Measurements from ENCODE around the gene TMEM181. TPM values are rescaled to one million over a fixed set of nuclear protein-coding genes. Genes with fewer than 3 reads are reported as not detected.
"Not testable (repeated sequence)": the region's sequence is repeated elsewhere in the genome, so short reads cannot be mapped to it uniquely, and the experiment has no call there.

TMEM181 gene
- total RNA-seq, 1 donor from 2014 or later = 42.2 TPM

DNA sequence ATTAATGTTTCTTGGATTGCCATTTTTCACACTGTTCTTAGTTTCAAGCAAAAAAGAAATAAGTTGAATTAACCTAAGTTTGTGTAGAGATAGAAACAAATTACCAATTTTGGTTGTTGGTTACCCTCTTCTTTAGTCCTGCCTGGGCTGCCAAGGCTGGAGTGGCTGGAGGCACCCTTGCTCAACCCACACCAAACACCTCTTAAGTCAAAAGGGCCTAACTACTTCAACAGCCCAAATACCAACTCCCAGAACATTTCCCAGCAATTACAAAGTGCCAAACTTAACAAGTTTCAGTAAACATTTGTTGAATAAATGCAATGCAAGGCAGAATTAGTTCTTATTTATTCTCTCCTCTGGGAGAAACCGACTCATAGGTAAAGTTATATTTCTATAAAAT is 38.1 kb upstream of the TMEM181 start:
- peaks cover 7% of the 10 kb centered on the region for H3K9me3 Mint-ChIP-seq (ENCODE audit: low read depth)
- DNase-seq (ENCODE audit: low spot score) = no peak
- peaks cover 18% of the 10 kb centered on the region for H3K36me3 Mint-ChIP-seq (ENCODE audit: low read depth)
- H3K27ac Mint-ChIP-seq (ENCODE audit: unreplicated experiment) = no peak overlapping the region
- TF ChIP-seq, protein P1, sequence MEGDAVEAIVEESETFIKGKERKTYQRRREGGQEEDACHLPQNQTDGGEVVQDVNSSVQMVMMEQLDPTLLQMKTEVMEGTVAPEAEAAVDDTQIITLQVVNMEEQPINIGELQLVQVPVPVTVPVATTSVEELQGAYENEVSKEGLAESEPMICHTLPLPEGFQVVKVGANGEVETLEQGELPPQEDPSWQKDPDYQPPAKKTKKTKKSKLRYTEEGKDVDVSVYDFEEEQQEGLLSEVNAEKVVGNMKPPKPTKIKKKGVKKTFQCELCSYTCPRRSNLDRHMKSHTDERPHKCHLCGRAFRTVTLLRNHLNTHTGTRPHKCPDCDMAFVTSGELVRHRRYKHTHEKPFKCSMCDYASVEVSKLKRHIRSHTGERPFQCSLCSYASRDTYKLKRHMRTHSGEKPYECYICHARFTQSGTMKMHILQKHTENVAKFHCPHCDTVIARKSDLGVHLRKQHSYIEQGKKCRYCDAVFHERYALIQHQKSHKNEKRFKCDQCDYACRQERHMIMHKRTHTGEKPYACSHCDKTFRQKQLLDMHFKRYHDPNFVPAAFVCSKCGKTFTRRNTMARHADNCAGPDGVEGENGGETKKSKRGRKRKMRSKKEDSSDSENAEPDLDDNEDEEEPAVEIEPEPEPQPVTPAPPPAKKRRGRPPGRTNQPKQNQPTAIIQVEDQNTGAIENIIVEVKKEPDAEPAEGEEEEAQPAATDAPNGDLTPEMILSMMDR (IDR thresholded peaks at IDR 0.05) = no peak
- peaks cover 12% of the 10 kb centered on the region for H3K4me1 Mint-ChIP-seq (ENCODE audit: low read depth)
- H3K4me3 Mint-ChIP-seq (ENCODE audit: unreplicated experiment) = no peak overlapping the region
- H3K27me3 Mint-ChIP-seq (ENCODE audit: low read depth) = no peaks in the 10 kb centered on the region

DNA sequence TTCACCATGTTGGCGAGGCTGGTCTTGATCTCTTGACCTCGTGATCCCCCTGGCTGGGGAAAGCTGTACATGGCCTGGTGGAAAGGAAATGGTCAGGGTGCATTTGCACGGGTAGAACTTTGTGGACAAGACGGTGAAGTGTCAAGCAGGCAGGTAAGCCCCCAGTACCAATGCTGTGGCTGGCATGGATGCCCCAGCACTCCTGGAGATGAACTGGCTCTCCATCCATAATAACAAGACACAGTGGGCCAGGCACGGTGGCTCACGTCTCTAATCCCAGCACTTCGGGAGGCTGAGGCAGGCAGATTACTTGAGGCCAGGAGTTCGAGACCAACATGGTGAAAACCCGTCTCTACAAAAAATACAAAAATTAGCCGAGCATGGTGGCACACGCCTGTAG is 37.3 kb upstream of the TMEM181 start:
- Mint-ChIP-seq H3K4me3 (ENCODE audit: unreplicated experiment) (no peak overlapping the region), H3K27ac (ENCODE audit: unreplicated experiment) (no peak overlapping the region), H3K9me3 (ENCODE audit: low read depth) (peaks cover 16% of the 10 kb centered on the region), H3K36me3 (ENCODE audit: low read depth) (peaks cover 23% of the 10 kb centered on the region), H3K27me3 (ENCODE audit: low read depth) (no peaks in the 10 kb centered on the region), H3K4me1 (ENCODE audit: low read depth) (peaks cover 10% of the 10 kb centered on the region)
- DNase-seq (ENCODE audit: low spot score) = no peak
- TF ChIP-seq, protein P1 (IDR thresholded peaks at IDR 0.05) = no peak

DNA sequence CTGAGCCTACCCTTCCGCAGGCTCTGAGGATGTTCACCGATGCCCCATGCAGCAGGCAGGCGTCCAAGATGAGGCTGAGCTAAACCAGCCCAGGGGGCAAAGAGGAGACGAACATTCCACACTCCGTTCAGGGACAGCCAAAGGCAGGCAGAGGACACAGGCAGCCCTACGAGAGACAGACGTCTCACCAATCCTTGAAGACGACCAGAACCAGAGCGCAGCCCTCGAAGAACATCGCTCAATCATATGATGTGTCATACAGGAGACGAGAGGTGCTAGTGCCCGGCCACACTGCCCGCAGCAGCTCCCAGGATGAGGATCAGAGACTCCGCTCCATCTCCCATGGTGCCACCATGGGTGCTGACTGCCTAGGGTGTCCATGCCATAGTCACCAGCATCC is 35.6 kb upstream of the TMEM181 start:
- TF ChIP-seq, protein P1 (IDR thresholded peaks at IDR 0.05) = no peak
- Mint-ChIP-seq H3K27ac (ENCODE audit: unreplicated experiment) (no peak overlapping the region), H3K27me3 (ENCODE audit: low read depth) (no peaks in the 10 kb centered on the region), H3K9me3 (ENCODE audit: low read depth) (peaks cover 20% of the 10 kb centered on the region), H3K4me3 (ENCODE audit: unreplicated experiment) (no peak overlapping the region), H3K4me1 (ENCODE audit: low read depth) (no peaks in the 10 kb centered on the region), H3K36me3 (ENCODE audit: low read depth) (peaks cover 26% of the 10 kb centered on the region)
- no peak for DNase-seq (ENCODE audit: low spot score)

DNA sequence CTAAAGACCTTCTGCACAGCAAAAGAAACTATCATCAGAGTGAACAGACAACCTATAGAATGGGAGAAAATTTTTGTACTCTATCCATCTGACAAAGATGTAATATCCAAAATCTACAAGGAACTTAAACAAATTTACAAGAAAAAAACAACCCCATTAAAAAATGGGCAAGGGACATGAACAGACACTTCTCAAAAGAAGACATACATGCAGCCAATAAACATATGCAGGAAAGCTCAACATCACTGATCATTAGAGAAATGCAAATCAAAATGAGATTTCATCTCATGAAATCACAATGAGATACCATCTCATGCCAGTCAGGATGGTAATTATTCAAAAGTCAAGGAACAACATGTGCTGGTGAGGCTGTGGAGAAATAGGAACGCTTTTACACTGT is 32.0 kb upstream of the TMEM181 start:
- Mint-ChIP-seq H3K9me3 (ENCODE audit: low read depth) (peaks cover 27% of the 10 kb centered on the region), H3K36me3 (ENCODE audit: low read depth) (peaks cover 30% of the 10 kb centered on the region)
- not testable (repeated sequence) for H3K4me1 Mint-ChIP-seq (ENCODE audit: low read depth); H3K27ac Mint-ChIP-seq (ENCODE audit: unreplicated experiment); H3K27me3 Mint-ChIP-seq (ENCODE audit: low read depth); H3K4me3 Mint-ChIP-seq (ENCODE audit: unreplicated experiment); DNase-seq (ENCODE audit: low spot score)

DNA sequence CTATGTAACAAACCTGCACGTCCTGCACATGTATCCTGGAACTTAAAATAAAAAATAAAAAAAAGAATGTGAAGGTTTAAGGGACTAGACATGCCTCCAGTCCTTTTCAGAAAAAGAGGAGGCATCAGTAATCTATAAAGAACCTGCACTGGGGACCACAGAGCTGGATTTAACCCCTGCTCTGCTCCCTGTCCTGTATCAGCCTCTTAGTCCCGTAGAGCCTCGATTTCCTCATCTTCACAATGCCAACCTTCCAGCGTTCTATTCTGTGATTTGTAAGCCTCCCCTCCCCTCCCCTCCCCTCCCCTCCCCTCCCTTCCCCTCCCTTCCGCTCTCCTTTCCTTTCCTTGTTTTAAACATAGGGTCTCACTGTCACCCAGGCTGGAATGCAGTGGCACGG is 31.1 kb upstream of the TMEM181 start:
- TF ChIP-seq, protein P1 (IDR thresholded peaks at IDR 0.05) = no peak
- Mint-ChIP-seq H3K4me1 (ENCODE audit: low read depth) (no peaks in the 10 kb centered on the region), H3K27me3 (ENCODE audit: low read depth) (peaks cover 3% of the 10 kb centered on the region), H3K27ac (ENCODE audit: unreplicated experiment) (no peak overlapping the region), H3K4me3 (ENCODE audit: unreplicated experiment) (no peak overlapping the region), H3K36me3 (ENCODE audit: low read depth) (peaks cover 24% of the 10 kb centered on the region), H3K9me3 (ENCODE audit: low read depth) (peaks cover 30% of the 10 kb centered on the region)
- no peak for DNase-seq (ENCODE audit: low spot score)

DNA sequence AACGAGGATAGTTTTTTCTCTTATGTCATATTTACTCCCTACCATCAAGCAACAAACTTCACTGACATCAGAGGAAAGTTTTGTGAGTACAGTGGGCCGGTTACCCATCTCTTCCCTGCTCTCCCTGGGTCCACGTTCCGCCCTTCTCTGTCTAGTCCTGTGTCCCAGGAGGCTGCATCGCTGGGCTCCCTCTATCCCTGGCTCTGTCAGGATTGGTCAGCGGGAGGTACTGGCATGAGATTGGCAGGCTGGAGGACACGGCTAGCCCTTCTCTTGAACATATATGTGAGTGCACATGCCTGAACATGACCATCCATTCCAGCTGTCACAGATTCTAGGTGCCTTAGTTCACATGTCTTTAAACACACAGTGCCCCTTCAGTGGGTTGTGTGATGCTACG is 30.3 kb upstream of the TMEM181 start:
- Mint-ChIP-seq H3K4me1 (ENCODE audit: low read depth) (no peaks in the 10 kb centered on the region), H3K27ac (ENCODE audit: unreplicated experiment) (no peak overlapping the region), H3K9me3 (ENCODE audit: low read depth) (peaks cover 30% of the 10 kb centered on the region), H3K4me3 (ENCODE audit: unreplicated experiment) (no peak overlapping the region), H3K27me3 (ENCODE audit: low read depth) (peaks cover 3% of the 10 kb centered on the region), H3K36me3 (ENCODE audit: low read depth) (peaks cover 23% of the 10 kb centered on the region)
- no peak for DNase-seq (ENCODE audit: low spot score)
- TF ChIP-seq, protein P1 (IDR thresholded peaks at IDR 0.05) = no peak

All from chondrocyte (in vitro differentiated cells).